GM13977 (cell line): ENCODE results near the gene TOP2A.

Experiments
- DNase-seq: peaks from one replicate; pipeline ENCODE4 v3.0.0; 2012; ENCODE audit warnings: low spot score
- in situ Hi-C: fragments of 300-500 bp; cut with MboI; formaldehyde crosslinking; loops from one replicate; pipeline ENCODE4 v1.12.0; 2022; ENCODE audit warnings: low sequenced_read_pairs, low pct_unique_long_range_greater_than_20kb, mixed read lengths, inconsistent platforms; ENCODE audit not compliant: unreplicated experiment
- TF ChIP-seq, protein P1 (sequence below): IDR thresholded peaks from 2 replicates; pipeline ENCODE4 v1.5.1; 2012; ENCODE audit warnings: mild to moderate bottlenecking, control low read depth; ENCODE audit not compliant: insufficient read depth; ENCODE audit errors: extremely low read depth, missing control alignments

The TOP2A gene

DNA sequence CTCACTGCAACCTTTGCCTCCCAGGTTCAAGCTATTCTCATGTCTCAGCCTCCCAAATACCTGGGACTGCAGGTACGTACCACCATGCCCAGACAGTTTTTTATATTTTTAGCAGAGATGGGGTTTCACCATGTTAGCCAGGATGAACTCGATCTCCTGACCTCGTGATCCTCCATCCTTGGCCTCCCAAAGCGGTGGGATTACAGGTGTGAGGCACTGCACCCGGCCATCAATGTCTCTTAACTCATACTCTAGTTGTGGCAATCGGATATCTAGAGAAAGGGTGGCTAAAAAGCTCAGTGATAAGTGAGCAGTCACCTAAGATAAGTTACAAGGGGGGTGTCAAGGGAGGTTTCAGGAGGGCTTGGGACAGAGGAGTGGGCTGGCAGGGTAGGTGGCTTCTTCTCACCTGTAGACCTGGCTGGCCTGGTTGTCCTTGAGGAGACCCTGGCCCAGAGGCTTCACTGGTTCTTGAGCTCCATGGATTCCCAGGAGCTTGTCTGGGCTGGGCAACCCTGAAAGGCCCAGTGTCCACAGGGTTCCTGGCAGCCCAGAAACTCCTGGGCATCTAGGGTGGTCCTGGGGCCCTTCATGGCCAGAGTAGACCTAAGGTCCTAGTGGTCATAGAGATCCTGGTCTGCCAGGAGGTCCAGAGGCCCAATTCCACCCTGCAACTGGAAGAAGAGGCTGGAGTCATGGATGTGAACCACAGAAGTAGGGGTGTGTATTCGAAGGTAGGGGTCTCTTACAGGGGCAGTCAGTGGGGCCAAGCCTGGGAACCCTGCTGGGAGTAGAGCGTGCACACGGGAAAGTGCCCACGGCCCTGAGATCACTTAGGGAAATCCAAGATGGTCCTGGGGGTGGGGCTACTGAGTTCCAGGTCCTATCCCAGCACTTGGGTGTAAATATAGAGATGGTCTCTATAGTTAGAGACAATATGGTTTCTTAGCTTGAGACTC lies 12.9 kb upstream of the TOP2A start:
- TF ChIP-seq, protein P1, sequence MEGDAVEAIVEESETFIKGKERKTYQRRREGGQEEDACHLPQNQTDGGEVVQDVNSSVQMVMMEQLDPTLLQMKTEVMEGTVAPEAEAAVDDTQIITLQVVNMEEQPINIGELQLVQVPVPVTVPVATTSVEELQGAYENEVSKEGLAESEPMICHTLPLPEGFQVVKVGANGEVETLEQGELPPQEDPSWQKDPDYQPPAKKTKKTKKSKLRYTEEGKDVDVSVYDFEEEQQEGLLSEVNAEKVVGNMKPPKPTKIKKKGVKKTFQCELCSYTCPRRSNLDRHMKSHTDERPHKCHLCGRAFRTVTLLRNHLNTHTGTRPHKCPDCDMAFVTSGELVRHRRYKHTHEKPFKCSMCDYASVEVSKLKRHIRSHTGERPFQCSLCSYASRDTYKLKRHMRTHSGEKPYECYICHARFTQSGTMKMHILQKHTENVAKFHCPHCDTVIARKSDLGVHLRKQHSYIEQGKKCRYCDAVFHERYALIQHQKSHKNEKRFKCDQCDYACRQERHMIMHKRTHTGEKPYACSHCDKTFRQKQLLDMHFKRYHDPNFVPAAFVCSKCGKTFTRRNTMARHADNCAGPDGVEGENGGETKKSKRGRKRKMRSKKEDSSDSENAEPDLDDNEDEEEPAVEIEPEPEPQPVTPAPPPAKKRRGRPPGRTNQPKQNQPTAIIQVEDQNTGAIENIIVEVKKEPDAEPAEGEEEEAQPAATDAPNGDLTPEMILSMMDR = no peak
- DNase-seq = no peak
- in situ Hi-C loops = no loop called here

DNA sequence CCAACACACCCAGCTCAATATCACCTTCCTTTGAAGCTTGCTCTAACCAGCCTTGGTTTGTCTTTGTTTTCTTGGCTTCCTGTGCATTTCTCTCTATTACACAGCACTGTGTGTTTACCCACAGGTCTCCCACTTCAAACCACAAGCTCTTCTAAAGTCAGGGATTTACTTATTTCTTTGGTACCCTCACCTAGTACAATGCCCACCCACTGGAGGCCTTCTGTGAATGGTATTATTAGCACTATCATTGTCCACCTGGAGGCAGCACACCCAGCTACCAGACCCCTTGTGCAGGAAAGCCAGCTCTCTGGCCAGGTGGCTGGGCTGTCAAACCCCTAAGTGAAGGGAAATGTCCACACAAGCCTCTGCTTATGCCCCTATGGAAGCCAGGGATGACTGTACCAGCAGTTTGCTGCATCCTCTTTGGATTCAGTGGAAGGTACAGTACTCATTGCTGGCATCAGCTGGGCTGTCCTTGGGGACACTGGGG lies 9.4 kb upstream of the TOP2A start:
- TF ChIP-seq, protein P1 = peak; percentile 15
- in situ Hi-C loops = no loop called here
- no peak for DNase-seq

DNA sequence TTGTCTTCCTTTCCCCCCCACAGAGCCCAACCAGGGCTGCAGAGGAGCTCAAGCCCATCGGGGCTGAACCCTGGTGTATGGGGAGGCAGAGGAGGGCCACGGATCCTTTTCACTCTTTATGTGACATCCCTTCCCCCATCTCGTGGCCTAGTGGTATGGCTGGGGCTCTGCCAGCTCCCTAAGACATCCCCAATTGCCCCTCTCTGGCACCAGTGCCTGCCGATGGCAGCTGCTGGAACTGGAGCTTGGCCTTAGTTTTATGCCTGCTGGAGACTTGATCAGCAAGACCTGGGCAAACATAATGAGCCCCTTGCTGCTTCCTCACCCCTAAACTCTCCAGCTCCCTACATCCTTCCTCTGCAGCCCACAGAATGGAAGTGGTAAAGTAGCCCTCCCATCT lies 8.0 kb upstream of the TOP2A start:
- TF ChIP-seq, protein P1 = no peak
- DNase-seq = no peak
- in situ Hi-C loops = no loop called here

DNA sequence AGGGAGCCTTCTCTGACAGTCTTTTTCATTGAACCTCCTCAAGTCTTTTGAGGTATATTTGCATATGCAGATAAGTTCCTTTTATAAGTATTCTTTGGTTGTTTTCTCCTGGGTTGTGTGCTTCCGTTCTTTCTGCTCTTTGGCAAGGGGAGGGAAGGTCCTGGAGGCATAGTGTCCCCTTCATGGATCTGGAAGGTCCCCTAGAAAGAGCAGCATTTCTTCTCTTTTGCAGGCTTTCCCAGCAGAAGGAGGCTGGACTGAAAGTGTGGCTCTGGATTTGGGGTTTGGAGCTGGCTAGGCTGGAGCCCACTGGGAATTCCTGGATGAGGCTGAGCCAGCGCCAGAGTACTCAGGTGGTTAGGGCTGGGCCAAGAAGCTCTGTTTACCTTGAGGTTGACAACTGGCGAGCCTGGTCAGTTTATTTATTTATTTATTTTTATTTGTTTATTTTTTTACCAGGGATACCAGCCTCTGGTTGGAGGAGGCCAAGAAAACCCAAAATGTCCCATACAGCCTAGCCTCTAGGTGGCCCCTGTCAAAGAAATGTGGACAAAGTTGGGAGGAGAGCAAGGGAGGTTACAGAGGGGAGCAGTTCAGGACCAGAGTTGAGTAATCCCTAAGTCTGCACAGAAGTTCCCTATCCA lies 5.4 kb upstream of the TOP2A start:
- TF ChIP-seq, protein P1 = no peak
- no peak for DNase-seq
- in situ Hi-C loops = no loop called here

DNA sequence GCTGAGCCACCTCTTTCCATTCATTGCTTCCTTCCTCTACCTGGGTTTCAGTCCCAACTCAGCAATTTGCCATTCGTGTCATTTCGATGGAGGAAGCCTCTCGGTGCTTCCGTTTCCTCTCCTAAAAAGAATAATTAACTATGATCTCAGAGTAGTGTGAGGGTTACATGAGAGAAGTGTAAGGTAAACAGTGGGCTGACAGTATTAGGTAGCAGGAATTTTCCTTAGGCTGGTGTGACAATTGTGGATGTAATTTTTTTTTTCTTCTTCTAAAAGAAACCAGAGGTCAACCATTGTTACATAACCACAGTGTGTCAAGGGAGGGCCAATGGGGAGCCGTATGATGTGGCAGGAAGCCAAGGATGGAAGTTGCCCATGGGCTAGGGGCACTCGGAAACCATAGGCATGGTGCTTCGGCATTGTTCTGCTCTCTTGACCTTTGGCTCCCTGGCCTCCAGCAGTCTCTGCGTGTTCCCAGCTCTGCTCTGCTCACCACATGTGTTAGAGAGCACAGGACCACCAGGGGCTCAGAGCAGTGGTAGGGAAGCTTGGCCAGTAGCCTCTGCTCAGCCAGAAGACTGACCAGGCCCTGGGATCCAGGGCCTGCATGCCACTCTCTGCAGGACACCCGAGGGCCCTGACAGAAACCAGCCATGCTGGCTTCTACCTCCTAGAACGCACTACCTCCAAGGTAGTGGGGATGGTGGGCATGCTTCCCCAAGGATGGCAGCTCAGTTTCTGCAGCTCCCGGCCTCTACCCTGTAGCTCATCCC lies 2.0 kb upstream of the TOP2A start:
- in situ Hi-C loops = no loop called here
- no peak for DNase-seq
- TF ChIP-seq, protein P1 = no peak

DNA sequence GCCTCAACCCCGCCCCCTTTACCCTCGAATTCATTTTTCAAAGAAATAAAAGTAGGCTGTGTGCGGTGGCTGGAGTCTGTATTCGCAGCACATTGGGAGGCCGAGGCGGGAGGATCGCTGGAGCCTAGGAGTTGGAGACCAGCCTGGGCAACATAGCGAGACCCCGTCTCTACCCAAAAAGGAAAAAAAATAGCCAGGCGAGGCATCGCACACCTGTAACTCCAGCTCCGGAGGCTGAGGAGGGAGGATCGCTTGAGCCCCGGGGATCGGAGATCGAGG lies 671 bp upstream of the TOP2A start:
- in situ Hi-C loops = no loop called here
- no peak for DNase-seq
- TF ChIP-seq, protein P1 = no peak
